Frontal cortex (tissue), 4 donors: ENCODE results near the gene SLC26A11. TPM values are rescaled to one million over a fixed set of nuclear protein-coding genes. Genes with fewer than 3 reads are reported as not detected.

Experiments
- DNase-seq, 2 donors: peaks; one replicate each; pipeline ENCODE4 v3.0.0; 2012; ENCODE audit warnings: low spot score in 2 of 2
- FAIRE-seq: peaks from 2 replicates; lab custom pipeline; 2012; peaks lifted over from hg19 to GRCh38; lab: Jason Lieb, UNC
- total RNA-seq: library from RNA; depleted of rRNA; stranded (reverse); fragments of >200 nt; gene quantifications from one replicate; pipeline ENCODE4 v1.2.3, GENCODE V29; 2014
- donor health status: control.
- donor health status: control.
- donor health status: control.

SLC26A11 gene
- total RNA-seq = 9.8 TPM

DNA sequence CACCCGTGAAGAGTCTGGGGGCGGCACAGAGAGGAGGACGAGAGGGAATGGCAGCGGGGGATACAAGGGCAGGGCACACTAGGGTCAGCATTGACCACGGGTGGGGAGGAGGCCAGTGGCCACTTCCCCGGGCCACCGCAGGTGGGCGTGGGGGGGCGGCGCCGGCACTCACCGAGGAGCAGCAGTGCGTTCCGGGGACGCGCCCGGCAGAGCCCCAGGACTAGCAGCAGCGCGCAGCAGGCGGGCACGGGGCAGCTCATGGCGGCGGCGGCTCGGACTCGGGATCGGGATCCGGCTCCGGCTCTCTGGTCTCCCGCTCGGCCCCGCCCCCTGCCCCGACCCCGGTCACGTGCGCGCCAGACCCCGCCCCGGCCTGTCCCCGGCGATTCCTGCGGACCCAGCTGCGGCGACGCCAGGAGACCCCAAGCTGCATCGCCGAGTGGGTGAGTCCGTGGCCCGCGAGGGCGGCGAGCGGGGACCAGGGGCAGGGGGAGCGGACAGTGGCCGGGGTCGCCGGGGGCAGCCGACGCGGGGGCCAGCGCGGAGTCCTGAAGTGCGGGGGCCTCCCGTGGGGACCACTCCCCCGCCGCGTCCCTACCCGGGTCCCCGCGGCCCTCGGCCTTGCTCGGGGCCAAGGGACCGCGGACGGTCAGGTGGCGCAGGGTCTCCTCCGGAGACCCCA lies at the start of gene SLC26A11, which contains the start of gene SGSH:
Gene SLC26A11 (plus strand): TSS at position 374 of the 682 bp plus-strand sequence. CDS start 1,134 bp downstream, outside the sequence.
Gene SGSH (minus strand): TSS at position 280 of the 682 bp plus-strand sequence. CDS start 20 bp downstream, at position 260.
- DNase-seq (peak; percentile 96 to 97), FAIRE-seq (no peak)

DNA sequence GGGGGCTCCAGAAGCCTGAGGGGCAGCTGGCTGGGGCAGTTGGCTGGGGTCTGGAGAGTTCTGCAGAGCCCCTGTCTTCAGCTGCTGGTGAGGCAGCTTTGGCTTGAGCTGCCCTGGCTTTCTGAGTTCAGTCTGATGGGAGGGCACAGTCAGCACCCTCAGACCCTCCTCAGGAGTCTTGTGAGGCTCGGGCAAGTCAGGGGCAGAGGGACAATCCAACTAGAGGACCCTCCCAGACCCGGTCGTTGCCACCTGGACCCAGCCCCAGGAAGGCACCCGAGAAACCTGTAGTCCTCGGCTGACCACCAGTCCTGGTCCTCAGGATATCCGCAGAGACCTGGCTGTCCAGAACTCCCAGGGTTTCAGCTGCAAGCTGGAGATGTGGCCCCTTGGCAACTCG lies 48.5 kb upstream of the SLC26A11 start:
- FAIRE-seq (no peak), DNase-seq (no peak)

DNA sequence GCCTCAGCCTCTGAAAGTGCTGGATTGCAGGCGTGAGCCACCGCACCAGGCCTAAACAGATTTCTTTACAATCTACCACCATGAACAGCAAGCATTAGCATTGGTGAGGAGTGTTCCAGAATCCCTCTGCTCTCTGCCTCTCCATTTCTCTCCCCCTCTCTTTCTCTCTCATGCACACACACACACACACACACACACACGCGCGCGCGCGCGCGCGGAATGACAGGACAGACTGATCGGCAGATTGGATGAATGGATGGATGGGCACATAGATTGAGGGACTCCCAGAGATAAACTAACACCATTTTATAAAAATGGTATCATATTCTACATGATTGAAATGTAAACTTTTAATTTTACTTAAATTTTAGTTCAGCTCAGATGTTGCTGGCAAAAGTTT lies 47.1 kb upstream of the SLC26A11 start:
- DNase-seq (no peak), FAIRE-seq (no peak)

DNA sequence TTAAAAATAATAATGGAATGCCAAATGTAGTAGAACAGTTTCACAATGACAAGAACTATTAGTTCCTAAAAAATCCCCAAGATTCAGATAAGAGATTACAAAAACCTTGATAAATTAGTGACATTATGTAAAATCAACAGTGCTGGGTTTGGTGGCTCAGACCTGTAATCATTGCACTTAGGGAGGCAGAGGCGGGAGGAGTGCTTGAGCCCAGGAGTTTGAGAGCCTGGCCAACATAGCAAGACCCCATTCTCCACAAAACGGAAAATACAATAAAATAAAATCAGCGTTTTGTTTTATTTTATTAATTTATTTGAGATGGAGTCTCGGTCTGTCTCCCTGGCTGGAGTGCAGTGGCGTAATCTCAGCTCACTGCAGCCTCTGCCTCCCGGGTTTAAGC lies 46.3 kb upstream of the SLC26A11 start:
- no peak for DNase-seq
- no peak for FAIRE-seq

DNA sequence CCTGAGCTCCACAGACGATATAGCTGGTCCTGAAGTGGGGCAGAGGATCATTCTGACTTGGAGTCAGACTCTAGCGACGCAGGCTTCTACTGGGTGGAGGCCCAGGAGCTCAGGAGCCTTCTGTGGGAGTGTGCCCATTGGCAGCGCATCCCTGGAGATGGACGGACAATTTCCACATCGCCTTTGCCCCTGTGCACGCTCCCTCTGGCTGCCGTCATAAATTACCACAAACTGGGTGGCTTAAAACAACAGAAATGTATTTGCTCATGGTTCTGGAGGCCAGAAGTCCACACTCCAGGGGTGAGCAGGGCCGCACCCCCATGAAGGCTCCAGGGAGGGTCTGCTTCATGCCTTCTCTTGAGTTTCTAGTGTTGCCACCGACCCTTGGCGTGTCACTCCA lies 43.5 kb upstream of the SLC26A11 start:
- FAIRE-seq = no peak

DNA sequence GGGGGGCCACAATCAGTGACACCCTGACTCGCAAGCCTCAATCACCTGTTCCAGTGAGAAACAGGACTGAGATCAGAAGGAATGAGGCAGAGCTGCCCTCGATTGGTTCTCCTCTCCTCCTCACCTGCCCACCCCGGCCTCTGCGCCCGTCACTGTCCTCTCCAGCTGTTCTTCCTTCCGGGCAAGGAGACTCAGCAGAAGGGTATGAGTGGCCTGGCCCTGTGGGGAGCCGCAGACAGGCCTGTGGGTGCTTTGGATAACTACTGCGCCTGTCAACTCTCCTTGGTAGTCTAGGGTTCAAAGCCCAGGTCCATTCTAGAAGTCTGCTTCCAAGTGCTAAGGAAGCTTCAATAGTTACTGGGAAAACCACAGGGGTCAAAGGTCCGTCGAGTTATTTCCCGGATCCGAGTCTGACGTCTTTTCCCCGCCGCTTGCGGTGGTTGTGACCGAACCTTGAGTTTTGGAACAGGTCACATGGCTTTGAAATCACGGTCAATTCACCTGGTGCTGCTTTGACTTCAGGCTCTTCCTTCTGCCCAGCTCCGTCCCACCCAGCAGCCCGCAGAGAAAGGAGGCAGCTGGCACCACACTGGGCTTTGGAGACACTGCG lies 42.1 kb upstream of the SLC26A11 start:
- FAIRE-seq = no peak
- no peak for DNase-seq

More for the DNA sequence above, 43.5 kb upstream of the SLC26A11 start:
- no peak for DNase-seq

DNA sequence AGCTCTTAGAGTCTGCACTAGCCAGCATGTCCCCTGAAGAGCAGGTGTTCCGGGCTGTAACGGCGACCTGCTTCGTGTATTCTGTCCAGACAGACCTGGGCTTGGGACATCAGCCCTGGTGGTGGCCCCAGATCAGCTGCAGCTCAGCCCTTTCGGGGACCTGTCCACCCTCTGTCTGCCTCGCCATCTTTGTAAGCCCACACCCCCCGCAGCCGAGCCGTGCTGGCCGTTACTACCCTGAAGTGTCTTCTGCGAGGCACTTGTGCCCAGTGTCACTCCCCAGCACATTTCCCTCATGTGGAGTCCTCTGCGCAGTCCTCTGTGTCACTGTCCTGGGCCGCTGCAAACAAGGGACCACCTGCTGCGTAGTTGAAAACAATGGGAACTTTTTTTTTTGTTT lies 40.0 kb upstream of the SLC26A11 start:
- no peak for FAIRE-seq

DNA sequence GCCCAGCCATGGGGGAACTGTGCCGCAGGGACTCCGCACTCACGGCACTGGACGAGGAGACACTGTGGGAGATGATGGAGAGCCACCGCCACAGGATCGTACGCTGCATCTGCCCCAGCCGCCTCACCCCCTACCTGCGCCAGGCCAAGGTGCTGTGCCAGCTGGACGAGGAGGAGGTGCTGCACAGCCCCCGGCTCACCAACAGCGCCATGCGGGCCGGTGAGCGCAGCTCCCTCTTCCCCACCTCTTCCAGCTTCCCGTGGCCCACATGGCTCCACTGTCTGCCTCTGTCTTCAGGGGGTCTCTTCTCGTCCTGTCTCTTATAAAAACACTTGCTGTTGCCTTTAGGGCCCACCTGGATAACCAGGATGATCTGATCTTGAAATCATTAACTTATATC lies 38.8 kb upstream of the SLC26A11 start:
- no peak for FAIRE-seq

More for the DNA sequence above, 40.0 kb upstream of the SLC26A11 start:
- no peak for DNase-seq

DNA sequence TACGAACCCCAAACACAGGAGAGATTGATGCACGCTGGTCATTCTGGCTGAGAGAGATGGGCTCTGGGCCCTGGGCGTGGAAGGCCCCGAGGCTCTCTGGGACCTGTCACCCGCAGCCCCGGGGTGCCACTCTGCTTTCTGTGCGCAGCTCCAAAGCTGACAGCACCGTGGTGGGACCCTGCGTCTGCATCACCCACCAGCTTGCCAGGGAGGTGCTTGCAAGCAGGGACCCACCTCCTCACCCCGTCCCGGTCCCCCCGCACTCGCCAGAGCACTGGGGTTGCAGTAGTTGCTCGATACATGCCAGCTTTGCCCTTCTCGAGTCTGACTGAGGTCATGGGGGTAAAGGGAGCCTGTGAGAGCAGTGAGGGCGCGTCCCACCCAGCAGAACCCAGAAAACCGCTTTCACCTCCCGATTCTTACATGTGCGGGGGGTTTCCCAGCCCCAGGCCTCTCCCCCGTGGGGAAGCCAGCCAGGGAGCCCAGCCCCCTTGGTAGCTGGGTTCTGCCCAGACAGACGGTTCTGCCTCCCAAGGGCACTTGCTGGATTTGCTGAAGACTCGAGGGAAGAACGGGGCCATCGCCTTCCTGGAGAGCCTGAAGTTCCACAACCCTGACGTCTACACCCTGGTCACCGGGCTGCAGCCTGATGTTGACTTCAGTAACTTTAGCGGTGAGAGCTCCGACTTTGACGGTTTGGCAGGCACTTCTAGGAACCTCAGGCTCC lies 37.9 kb upstream of the SLC26A11 start:
- FAIRE-seq = no peak

More for the DNA sequence above, 38.8 kb upstream of the SLC26A11 start:
- DNase-seq = no peak

DNA sequence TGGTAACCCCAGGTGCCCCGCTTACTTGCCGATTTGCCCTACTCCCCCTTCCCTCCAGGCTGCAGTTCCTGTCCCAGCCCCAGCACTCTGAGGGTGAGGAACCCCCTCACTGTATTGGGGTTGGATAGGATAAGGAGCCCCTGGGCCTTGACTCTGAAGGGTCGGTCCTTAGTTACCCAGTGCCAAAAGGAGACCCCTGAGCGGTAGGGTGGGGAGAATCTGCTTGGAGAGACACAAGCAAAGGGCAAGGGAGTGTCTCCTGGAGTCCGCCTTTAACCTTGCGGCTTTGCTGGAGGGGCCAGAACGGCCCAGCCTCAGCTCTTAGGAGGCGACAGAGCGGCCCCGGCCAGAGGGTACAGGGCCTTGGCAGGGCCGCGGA lies 37.4 kb upstream of the SLC26A11 start:
- FAIRE-seq = no peak
- DNase-seq = no peak

More for the DNA sequence above, 37.9 kb upstream of the SLC26A11 start:
- DNase-seq = no peak

DNA sequence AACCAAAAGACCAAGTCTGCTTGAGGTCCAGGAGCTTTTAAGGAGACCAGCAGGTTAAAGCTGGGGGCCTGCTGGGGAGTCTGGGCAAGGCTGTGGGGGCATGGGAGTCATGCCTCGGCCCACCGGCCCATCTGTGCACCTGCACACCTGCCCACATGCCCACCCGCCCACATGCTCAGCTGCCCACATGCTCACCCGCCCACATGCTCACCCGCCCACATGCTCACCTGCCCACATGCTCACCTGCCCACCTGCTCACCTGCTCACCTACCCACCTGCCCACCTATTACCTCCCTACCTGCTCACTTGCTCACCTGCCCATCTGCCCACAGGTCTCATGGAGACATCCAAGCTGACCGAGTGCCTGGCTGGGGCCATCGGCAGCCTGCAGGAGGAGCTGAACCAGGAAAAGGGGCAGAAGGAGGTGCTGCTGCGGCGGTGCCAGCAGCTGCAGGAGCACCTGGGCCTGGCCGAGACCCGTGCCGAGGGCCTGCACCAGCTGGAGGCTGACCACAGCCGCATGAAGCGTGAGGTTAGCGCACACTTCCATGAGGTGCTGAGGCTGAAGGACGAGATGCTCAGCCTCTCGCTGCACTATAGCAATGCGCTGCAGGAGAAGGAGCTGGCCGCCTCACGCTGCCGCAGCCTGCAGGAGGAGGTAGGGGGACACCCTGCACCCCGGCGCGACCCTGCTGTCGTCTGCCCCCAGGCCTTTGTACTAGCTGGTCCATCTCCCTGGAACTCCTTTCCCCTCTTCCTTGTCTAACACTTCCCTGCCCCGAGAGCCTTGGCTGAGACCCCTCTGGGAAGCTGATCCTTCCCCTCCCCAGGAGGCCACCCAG lies 36.4 kb upstream of the SLC26A11 start:
- no peak for FAIRE-seq
- no peak for DNase-seq

DNA sequence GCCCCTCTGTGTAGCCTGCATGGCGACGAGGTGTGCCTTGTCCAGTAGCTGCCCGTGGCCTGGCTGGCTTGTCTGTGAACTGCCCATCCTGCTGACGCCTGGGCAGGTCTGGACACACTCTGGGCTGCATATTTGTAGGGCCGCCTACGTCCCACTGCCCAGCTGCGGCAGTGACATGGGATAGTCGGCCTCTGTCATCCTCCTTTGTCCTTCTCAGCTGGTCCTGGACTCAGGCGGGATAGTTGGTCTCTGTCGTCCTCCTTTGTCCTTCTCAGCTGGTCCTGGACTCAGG lies 35.9 kb upstream of the SLC26A11 start:
- FAIRE-seq (no peak), DNase-seq (no peak)

DNA sequence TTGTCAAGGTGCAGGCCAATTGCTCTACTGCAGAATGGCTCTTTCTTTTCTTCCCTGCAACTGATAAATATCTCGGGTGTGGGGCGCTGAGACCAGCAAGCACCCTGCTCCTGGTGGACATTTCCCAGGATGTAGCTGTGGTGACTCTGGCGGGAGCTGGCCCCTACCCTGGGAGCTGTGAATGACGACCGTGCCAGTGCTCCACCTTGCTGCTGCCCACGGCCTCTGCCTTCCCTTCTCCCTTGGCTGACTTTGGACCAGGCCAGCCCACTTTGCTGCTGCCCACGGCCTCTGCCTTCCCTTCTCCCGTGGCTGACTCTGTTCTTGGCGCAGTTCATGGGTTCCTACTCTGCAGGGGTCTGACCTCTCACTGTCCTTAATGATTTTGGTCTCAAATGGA lies 34.3 kb upstream of the SLC26A11 start:
- DNase-seq (no peak), FAIRE-seq (no peak)

DNA sequence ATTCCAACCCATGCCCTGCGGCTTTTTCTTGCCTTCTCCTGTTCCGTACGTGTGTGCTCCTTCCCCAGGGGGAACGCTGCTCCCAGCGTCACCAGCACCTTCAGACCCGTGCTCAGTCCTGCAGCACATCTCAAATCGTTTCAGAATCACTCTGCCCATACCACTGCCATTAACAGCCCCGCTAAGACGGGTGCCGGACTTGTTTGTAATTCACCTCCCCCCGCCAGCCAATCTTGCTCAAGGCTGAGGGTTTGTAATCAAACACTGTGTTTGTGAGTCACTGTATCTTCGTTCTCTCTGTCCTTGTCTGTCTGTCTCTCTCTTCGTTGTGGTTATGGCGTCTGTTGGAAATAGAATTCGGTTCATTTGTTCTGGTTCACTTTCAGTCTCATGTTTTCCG lies 33.1 kb upstream of the SLC26A11 start:
- FAIRE-seq (no peak), DNase-seq (no peak)

DNA sequence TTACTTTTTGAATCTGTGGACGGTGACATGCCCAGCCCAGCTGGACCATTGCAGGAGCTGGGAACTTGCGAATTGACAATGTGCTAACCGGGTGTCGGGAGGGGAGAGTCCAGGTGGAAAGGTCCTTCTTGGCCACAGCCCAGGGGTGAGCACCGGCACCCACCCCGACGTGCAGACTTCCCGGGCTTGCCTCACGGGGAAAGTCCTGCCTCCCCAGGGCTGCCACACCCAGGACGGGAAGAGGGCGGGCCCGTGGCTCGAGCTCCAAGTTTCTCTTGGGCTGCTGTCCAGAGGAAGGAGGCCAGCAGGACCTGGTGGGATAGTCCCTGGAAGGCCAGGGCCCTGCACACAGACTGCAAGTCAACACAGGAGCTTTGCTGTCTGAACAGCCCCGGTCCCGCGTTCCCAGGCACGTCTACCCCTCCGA lies 32.7 kb upstream of the SLC26A11 start:
- FAIRE-seq = no peak

DNA sequence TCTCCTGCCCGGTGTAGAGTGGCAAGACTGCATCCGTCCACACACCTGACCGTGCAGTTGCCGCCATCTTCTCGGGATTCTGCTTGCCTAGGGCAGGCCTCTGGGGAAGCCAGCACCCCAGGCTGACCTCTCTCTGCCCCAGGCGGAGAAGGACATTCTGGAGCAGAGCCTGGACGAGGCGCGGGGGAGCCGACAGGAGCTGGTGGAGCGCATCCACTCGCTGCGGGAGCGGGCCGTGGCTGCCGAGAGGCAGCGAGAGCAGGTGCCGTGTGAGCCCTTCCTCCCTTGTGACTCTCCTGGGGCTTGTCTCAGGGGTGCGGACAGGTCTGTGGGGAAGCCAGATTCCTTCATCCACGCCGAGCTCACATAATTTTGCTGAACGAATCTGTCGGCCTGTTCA lies 30.6 kb upstream of the SLC26A11 start:
- FAIRE-seq (no peak), DNase-seq (no peak)

More for the DNA sequence above, 32.7 kb upstream of the SLC26A11 start:
- DNase-seq = no peak

DNA sequence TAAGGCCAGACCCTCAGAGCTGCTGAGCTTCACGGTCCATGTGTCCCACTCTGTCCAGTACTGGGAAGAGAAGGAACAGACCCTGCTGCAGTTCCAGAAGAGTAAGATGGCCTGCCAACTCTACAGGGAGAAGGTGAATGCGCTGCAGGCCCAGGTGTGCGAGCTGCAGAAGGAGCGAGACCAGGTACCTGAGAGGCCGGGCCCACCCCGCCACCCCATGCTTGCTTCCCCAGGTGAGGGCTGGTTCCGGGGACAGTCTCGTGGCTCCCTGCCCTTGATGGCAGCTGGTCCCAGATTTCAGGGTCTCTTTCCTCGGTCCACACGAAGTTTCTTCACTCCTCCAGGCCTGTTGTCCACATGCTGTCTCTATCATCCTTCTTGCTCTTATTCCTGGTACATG lies 29.5 kb upstream of the SLC26A11 start:
- DNase-seq = no peak
- no peak for FAIRE-seq

DNA sequence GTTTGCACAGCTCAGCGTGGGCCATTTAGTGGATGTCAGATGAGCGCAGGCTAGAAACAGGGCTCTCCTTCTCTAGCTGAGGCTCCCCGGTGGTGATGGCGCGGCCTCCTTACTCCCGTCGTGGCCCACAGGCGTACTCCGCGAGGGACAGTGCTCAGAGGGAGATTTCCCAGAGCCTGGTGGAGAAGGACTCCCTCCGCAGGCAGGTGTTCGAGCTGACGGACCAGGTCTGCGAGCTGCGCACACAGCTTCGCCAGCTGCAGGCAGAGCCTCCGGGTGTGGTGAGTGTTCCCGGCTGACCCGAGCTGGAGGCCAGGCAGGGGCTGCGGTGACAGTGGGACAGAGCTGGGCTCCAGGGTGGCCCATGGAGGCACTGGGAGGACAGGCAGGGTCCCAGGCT lies 29.0 kb upstream of the SLC26A11 start:
- FAIRE-seq (no peak), DNase-seq (no peak)

DNA sequence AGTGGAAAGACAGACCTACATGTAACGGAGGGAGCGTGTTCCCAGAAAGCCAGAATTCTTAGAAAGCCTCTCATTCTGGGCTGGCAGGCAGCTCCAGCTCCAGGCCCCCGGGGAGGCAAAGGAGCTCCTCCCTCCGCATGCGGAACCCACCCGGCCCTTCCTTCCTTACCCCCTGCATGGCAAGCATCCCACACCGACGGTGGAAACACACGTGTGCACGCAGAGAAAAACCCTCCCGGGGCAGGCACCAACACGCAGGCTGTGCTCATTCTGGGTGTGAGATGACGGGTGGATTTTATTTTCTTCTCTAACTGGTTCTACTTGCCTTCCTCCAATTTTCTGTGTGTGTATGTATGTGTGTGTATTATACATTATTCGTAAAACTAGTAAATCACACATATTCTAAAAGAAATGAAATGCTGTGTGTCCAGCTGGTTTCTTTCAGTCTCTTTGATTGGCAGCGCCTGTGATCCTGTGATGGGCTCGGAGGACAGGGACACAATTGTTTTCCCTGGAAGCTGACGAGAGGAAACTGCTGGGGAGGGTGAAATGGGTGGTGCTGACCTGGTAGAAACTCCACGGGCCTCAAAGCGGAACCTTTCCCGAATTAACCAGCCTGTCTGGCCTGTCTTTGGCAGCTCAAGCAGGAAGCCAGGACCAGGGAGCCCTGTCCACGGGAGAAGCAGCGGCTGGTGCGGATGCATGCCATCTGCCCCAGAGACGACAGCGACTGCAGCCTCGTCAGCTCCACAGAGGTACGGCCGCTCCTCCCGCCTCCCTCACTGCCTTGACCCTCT lies 28.2 kb upstream of the SLC26A11 start:
- DNase-seq (peak in 1 of 2 donors; percentile 60), FAIRE-seq (no peak)
